Activated T-cell treated with anti-CD3 and anti-CD28 coated beads, Interleukin-2, amount 50 U/mL, for 72 hours (primary cell): ENCODE data around the gene ATXN2. TPM values are rescaled to one million over a fixed set of nuclear protein-coding genes. Genes with fewer than 3 reads are reported as not detected.

Experiments
- ATAC-seq, 2 donors: fragments of 150-1000 bp; cut with Tn5 transposase; replicated peaks in 1 of 2; 2 replicates each; pipeline ENCODE4 v1.10.0; 2021; ENCODE audit warnings: moderate library complexity in 2 of 2, mild to moderate bottlenecking in 1 of 2
- DNase-seq, 2 donors: peaks; one replicate each; pipeline ENCODE4 v3.0.0; 2021 to 2022; ENCODE audit warnings: mixed read lengths in 1 of 2
- H3K27ac Mint-ChIP-seq: one replicate; pipeline ENCODE4 v1.8.0; 2022; ENCODE audit warnings: mild to moderate bottlenecking, moderate library complexity, mixed read lengths
- H3K27me3 Mint-ChIP-seq: one replicate; pipeline ENCODE4 v1.8.0; 2022; ENCODE audit warnings: low read depth, mixed read lengths
- H3K36me3 Mint-ChIP-seq, 2 donors: one replicate each; pipeline ENCODE4 v1.8.0; 2022; ENCODE audit warnings: mixed read lengths in 2 of 2, mild to moderate bottlenecking in 1 of 2; ENCODE audit not compliant: insufficient read depth in 2 of 2
- H3K4me1 Mint-ChIP-seq: one replicate; pipeline ENCODE4 v1.8.0; 2022; ENCODE audit warnings: low read depth, mixed read lengths
- H3K4me3 Mint-ChIP-seq, 2 donors: one replicate each; pipeline ENCODE4 v1.8.0; 2022; ENCODE audit warnings: mild to moderate bottlenecking in 2 of 2, mixed read lengths in 2 of 2, moderate library complexity in 2 of 2
- H3K9me3 Mint-ChIP-seq, 2 donors: one replicate each; pipeline ENCODE4 v1.8.0; 2022; ENCODE audit warnings: mixed read lengths in 2 of 2
- total RNA-seq, 2 donors: library from RNA; stranded (reverse); gene quantifications; one replicate each; pipeline ENCODE4 v1.2.3, GENCODE V29; 2022

The ATXN2 gene
- total RNA-seq, 2 donors from 2014 or later, result 45.4 to 47.9 TPM

DNA sequence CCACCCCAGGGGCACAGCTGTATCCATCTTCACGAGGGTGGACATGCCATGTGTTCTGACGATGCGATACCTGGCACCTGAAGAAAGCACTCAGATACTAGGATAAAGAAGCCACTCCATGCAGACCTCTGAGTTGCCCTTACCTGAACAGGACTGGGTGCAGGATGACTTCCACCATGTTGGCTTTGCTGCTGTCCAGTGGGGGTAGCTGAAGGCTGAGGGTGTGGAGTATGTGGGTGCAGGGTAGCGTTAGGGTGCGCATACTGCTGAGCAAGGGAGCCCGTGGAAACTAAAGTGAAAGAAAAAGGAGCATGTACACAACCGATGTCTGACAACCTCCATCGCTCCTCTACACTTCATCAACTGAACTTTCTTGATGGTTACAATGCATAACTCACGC is 142.0 kb downstream of the ATXN2 start:
- Mint-ChIP-seq H3K27me3 (no peaks in the 10 kb centered on the region), H3K4me1 (no peaks in the 10 kb centered on the region), H3K9me3 (no peaks in the 10 kb centered on the region), H3K27ac (no peak overlapping the region), H3K4me3 (no peak overlapping the region), H3K36me3 (peaks cover 0 to 10% of the 10 kb centered on the region in 2 donors)
- DNase-seq, result no peak
- ATAC-seq, result no peak

- Mint-ChIP-seq H3K4me1 (peaks cover 10% of the 10 kb centered on the region), H3K27me3 (no peaks in the 10 kb centered on the region), H3K36me3 (peaks cover 4 to 14% of the 10 kb centered on the region in 2 donors), H3K9me3 (no peaks in the 10 kb centered on the region), H3K27ac (peak overlapping the region; percentile 20), H3K4me3 (no peak overlapping the region)
- ATAC-seq (no peak), DNase-seq (no peak)
These were observed 143.4 kb downstream of the ATXN2 start for GRCh38 chr12:111455448-111456320.

GRCh38 chr12:111454716-111455447 is 144.2 kb downstream of the ATXN2 start:
- peaks cover 16% of the 10 kb centered on the region for H3K4me1 Mint-ChIP-seq
- H3K9me3 Mint-ChIP-seq, result no peaks in the 10 kb centered on the region
- peaks cover 4 to 22% of the 10 kb centered on the region in 2 donors for H3K36me3 Mint-ChIP-seq
- peak in 1 of 2 donors; percentile 27 for ATAC-seq
- no peak overlapping the region for H3K4me3 Mint-ChIP-seq
- no peak for DNase-seq
- no peaks in the 10 kb centered on the region for H3K27me3 Mint-ChIP-seq
- H3K27ac Mint-ChIP-seq, result peak overlapping the region; percentile 20

DNA sequence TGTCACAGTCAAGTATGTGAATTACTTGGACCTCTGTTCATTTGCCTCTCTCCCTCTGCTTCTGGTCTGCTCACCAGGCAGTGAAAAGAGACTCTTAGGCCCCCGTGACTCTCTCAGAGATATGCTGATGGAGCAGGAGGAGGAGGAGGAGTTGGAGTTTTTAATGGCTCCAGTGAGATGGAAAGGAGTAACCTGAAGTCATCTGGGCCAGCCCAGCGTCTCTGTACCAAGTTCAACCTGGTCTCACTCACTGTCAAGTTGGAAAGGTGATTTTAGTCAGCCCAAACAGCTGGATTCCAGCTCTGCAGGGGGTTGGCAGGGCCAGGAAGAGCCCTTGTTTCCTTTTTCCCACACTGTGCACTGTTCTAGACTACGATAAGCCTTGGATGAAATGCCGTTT is 144.8 kb downstream of the ATXN2 start:
- H3K27ac Mint-ChIP-seq, result no peak overlapping the region
- peaks cover 20% of the 10 kb centered on the region for H3K4me1 Mint-ChIP-seq
- no peaks in the 10 kb centered on the region for H3K9me3 Mint-ChIP-seq
- DNase-seq (no peak), ATAC-seq (no peak)
- H3K27me3 Mint-ChIP-seq, result no peaks in the 10 kb centered on the region
- peaks cover 4 to 23% of the 10 kb centered on the region in 2 donors for H3K36me3 Mint-ChIP-seq
- no peak overlapping the region for H3K4me3 Mint-ChIP-seq

DNA sequence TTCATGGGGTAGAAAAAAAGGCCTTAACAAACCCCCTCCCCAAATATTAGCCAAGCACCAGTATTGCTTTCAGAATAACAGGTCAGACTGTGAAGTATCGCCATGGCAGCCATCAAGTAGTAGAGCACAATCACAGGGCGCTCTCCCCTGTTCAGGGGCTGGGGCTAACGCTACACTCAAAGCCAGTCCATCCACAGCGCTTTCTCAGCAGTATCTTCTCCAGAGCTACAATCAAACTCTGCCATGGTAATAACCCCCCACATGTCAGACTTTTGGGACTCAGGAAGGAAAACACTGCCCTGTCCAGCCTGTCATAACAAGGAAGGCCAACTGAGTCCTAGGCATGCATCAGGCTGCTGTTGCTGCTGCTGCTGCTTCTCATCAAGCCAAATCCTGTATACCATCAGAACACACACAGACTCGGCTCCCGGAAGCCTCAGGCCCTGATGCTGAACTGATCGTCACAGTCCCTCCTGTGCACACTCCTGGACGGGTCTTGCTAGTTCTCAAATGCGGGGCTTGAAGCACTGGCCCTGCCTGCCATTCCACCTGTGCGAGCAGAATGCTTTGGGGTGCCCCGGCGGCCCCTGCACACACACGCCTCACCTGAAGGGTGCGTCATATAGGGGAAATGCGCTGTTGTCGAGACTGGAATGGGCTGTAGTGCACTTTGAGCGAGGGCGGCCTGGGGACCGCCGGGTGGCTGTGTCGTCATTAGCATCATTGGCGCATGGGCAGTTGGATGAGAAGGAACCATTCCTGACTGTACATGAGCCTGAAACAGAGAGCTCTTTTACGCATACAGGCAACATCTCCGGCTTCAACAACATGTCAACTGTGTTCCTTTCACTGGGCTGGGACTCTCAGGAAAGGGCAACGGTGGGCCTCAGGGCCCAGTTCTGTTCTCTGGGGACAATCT is 145.8 kb downstream of the ATXN2 start:
- H3K27ac Mint-ChIP-seq, result no peak overlapping the region
- H3K9me3 Mint-ChIP-seq, result no peaks in the 10 kb centered on the region
- no peak for DNase-seq
- ATAC-seq, result no peak
- H3K4me3 Mint-ChIP-seq, result no peak overlapping the region
- no peaks in the 10 kb centered on the region for H3K27me3 Mint-ChIP-seq
- H3K4me1 Mint-ChIP-seq, result peaks cover 27% of the 10 kb centered on the region
- peaks cover 4 to 31% of the 10 kb centered on the region in 2 donors for H3K36me3 Mint-ChIP-seq

GRCh38 chr12:111451649-111452129 is 147.4 kb downstream of the ATXN2 start:
- DNase-seq, result no peak
- ATAC-seq, result peak in 1 of 2 donors; percentile 21
- H3K4me1 Mint-ChIP-seq, result peaks cover 29% of the 10 kb centered on the region
- H3K9me3 Mint-ChIP-seq, result no peaks in the 10 kb centered on the region
- peaks cover 9 to 37% of the 10 kb centered on the region in 2 donors for H3K36me3 Mint-ChIP-seq
- H3K27me3 Mint-ChIP-seq, result no peaks in the 10 kb centered on the region
- H3K4me3 Mint-ChIP-seq, result no peak overlapping the region
- H3K27ac Mint-ChIP-seq, result peak overlapping the region; percentile 1

- Mint-ChIP-seq H3K4me1 (peaks cover 33% of the 10 kb centered on the region), H3K36me3 (peaks cover 13 to 42% of the 10 kb centered on the region in 2 donors), H3K27me3 (no peaks in the 10 kb centered on the region)
These were observed 147.9 kb downstream of the ATXN2 start for GRCh38 chr12:111451232-111451631.

GRCh38 chr12:111450676-111451075 is 148.4 kb downstream of the ATXN2 start:
- Mint-ChIP-seq H3K4me3 (no peak overlapping the region), H3K27ac (no peak overlapping the region)

More at GRCh38 chr12:111451232-111451631, 147.9 kb downstream of the ATXN2 start:
- Mint-ChIP-seq H3K4me3 (no peak overlapping the region), H3K27ac (no peak overlapping the region), H3K9me3 (no peaks in the 10 kb centered on the region)
- DNase-seq, result no peak
- no peak for ATAC-seq

DNA sequence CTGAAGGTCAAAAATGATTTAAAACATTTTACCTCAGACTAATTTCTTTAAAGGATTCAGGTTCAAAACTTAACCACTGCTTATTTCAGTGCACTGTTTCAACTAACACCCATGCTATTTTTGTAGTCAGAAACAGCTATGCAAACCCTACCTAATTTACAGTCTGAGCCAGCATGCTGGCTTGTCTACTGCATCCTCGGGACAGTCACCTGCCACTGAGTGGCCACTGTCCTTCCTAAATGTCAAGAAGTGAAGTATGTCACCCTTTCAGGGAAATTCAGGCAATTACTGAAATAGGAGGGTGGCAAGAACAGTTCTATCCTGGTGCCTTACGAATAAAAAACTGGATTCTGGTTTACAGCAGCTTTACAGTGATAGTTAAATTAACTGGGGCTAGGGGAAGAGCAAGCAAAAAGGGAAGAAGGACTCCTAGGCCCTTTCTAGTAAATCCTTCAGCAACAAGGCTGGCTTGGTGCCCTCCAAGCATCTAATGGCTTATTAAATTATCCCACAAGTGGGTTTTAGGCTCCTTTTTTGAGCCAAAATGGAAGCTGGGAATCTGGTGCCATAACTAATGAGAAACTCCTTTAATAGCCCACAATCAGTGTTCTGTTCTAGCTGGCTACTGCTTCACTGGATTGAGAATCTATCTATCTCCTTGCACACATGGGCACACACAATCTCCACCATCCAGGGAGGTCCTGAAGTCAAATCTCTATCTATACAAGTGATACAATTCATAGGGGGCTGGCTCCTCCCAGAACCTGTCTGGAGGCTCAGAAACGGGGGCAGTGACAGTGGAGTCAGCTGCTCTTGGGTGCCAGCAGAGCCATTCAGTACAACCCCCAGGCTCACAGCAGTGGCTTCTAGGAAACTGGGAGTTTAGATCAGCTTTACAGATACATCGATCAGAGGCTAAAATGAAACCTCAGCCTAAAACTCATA is 150.0 kb downstream of the ATXN2 start:
- H3K27ac Mint-ChIP-seq, result peak overlapping the region; percentile 68
- H3K36me3 Mint-ChIP-seq, result peaks cover 13 to 37% of the 10 kb centered on the region in 2 donors
- no peak for ATAC-seq
- DNase-seq, result no peak
- H3K4me3 Mint-ChIP-seq, result no peak overlapping the region
- H3K4me1 Mint-ChIP-seq, result peaks cover 55% of the 10 kb centered on the region
- H3K9me3 Mint-ChIP-seq, result no peaks in the 10 kb centered on the region
- H3K27me3 Mint-ChIP-seq, result no peaks in the 10 kb centered on the region

More at GRCh38 chr12:111450676-111451075, 148.4 kb downstream of the ATXN2 start:
- no peaks in the 10 kb centered on the region for H3K27me3 Mint-ChIP-seq
- ATAC-seq (no peak), DNase-seq (no peak)
- peaks cover 39% of the 10 kb centered on the region for H3K4me1 Mint-ChIP-seq
- H3K9me3 Mint-ChIP-seq, result no peaks in the 10 kb centered on the region
- H3K36me3 Mint-ChIP-seq, result peaks cover 13 to 39% of the 10 kb centered on the region in 2 donors

DNA sequence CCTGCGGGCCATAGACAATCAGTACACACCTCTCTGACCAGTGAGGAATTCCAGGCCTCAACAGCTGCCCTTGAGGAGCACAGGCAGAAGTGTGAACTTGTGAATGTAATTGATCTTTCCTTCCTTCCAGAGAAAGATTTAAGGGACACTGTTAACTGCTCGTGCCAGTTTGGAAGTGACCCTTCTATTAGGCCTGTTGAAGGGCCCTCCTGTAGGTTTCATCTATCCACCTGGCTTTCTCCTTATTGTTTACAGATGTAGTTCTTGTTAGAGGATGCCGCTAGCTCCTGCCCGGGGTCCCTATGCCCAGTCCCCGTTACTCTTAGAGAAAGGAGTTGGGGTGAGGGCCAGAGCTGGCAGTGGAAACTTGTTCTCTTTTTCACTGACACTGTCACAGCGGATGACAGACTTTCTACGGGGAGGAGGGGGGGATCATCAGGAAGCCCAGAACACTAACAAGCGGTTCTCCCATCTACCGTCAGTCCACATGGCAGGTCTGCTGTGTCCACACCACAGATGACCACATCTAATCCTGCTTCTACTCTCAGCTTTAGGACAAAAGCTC is 150.8 kb downstream of the ATXN2 start:
- DNase-seq (no peak), ATAC-seq (no peak)
- Mint-ChIP-seq H3K27me3 (no peaks in the 10 kb centered on the region), H3K9me3 (no peaks in the 10 kb centered on the region), H3K4me3 (no peak overlapping the region), H3K4me1 (peaks cover 62% of the 10 kb centered on the region), H3K36me3 (peaks cover 13 to 39% of the 10 kb centered on the region in 2 donors), H3K27ac (peak overlapping the region; percentile 44)

DNA sequence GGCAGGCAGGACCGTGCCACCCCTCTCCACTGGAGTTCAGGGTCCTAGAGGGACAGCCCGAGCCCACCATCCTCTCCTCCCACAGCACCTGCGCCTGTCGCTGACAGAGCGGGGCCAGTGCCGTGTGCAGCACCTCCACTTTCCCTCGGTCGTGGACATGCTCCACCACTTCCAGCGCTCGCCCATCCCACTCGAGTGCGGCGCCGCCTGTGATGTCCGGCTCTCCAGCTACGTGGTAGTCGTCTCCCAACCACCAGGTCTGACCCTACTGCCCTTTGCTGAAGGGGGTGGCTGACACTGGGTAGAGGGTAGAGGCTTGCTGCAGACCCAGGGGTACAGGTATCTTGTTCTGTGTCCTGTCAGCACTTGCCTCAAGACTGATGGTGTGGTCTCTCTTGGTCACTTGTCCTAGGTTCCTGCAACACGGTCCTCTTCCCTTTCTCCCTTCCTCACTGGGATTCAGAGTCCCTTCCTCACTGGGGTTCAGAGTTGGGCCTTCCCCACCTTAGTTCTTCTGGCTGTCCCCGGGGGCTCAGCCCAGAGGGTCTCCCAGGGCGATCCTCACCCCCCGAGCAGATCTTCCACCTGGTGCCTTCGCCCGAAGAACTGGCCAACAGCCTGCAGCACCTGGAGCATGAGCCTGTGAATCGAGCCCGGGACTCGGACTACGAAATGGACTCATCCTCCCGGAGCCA is 151.4 kb downstream of the ATXN2 start:
- H3K27ac Mint-ChIP-seq, result no peak overlapping the region
- no peaks in the 10 kb centered on the region for H3K9me3 Mint-ChIP-seq
- no peak for DNase-seq
- no peak overlapping the region for H3K4me3 Mint-ChIP-seq
- H3K27me3 Mint-ChIP-seq, result no peaks in the 10 kb centered on the region
- no peak for ATAC-seq
- H3K4me1 Mint-ChIP-seq, result peaks cover 69% of the 10 kb centered on the region
- H3K36me3 Mint-ChIP-seq, result peaks cover 13 to 39% of the 10 kb centered on the region in 2 donors
